ENCODE measurements around the gene PCBD1.

DNA sequence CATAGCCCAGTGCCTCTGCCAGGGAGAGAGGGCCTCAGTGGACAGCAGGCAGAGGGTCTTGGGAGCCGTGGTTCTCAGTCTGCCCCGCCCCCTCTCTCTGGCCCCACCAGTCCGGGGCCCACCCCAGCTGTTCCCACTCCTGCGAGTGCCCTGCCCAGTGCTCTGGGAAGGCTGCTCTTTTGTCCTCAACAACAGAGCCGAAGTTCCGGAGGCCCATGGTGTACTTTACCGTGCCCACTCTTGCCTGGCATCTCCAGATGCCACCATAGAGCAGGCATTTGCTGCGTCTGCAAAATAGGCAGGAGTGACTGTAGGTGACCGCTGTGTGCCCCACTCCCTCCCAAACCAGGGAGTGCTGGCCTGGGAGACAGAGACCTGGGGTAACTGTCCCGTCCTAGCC, 29.3 kb upstream of the PCBD1 start:
- TF ChIP-seq, protein P1, sequence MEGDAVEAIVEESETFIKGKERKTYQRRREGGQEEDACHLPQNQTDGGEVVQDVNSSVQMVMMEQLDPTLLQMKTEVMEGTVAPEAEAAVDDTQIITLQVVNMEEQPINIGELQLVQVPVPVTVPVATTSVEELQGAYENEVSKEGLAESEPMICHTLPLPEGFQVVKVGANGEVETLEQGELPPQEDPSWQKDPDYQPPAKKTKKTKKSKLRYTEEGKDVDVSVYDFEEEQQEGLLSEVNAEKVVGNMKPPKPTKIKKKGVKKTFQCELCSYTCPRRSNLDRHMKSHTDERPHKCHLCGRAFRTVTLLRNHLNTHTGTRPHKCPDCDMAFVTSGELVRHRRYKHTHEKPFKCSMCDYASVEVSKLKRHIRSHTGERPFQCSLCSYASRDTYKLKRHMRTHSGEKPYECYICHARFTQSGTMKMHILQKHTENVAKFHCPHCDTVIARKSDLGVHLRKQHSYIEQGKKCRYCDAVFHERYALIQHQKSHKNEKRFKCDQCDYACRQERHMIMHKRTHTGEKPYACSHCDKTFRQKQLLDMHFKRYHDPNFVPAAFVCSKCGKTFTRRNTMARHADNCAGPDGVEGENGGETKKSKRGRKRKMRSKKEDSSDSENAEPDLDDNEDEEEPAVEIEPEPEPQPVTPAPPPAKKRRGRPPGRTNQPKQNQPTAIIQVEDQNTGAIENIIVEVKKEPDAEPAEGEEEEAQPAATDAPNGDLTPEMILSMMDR (IDR thresholded peaks at IDR 0.05) = no peak
- TF ChIP-seq POLR2A (IDR thresholded peaks at IDR 0.05) = no peak
